ENCODE data around the gene FOXO1.

The FOXO1 gene

DNA sequence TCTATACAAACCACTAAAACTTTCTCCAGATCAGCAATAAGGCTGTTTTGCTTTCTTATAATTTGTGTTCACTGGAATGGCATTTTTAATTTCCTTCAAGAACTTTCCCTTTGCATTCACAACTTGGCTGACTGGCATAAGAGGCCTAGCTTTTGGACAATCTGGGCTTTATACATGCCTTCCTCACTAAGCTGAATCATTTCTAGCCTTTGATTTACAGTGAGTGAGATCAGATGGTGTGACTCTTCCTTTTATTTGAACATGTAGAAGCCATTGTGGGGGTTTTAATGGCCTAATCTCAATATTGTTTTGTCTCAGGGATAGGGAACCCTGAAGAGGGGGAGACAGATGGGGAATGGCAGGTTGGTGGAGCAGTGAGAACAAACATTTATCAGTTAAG, 82.7 kb downstream of the FOXO1 start:
- peaks cover 55% of the 10 kb centered on the region for H3K4me1 Mint-ChIP-seq (ENCODE audit: low read depth)
- H3K27ac Mint-ChIP-seq, result no peak overlapping the region
- intact Hi-C loops (cut with micrococcal nuclease), result no loop called here
- H3K9me3 Mint-ChIP-seq, result peaks cover 17% of the 10 kb centered on the region
- H3K4me3 Mint-ChIP-seq, result no peak overlapping the region
- no peaks in the 10 kb centered on the region for H3K27me3 Mint-ChIP-seq
- peaks cover 6% of the 10 kb centered on the region for H3K36me3 Mint-ChIP-seq (ENCODE audit: low read depth)

- Mint-ChIP-seq H3K27me3 (no peaks in the 10 kb centered on the region), H3K4me3 (no peak overlapping the region), H3K27ac (no peak overlapping the region), H3K4me1 (ENCODE audit: low read depth) (peaks cover 49% of the 10 kb centered on the region), H3K36me3 (ENCODE audit: low read depth) (peaks cover 6% of the 10 kb centered on the region), H3K9me3 (peaks cover 17% of the 10 kb centered on the region)
- intact Hi-C loops (cut with micrococcal nuclease), result no loop called here
Observed at GRCh38 chr13:40582531-40582930, 83.9 kb downstream of the FOXO1 start.

GRCh38 chr13:40581277-40581579, 85.2 kb downstream of the FOXO1 start:
- Mint-ChIP-seq H3K9me3 (peaks cover 17% of the 10 kb centered on the region), H3K4me3 (no peak overlapping the region), H3K4me1 (ENCODE audit: low read depth) (peaks cover 36% of the 10 kb centered on the region), H3K27ac (no peak overlapping the region), H3K27me3 (no peaks in the 10 kb centered on the region), H3K36me3 (ENCODE audit: low read depth) (peaks cover 6% of the 10 kb centered on the region)
- intact Hi-C loops (cut with micrococcal nuclease), result no loop called here

GRCh38 chr13:40580566-40581276, 85.7 kb downstream of the FOXO1 start:
- Mint-ChIP-seq H3K9me3 (peaks cover 17% of the 10 kb centered on the region), H3K27ac (no peak overlapping the region), H3K27me3 (no peaks in the 10 kb centered on the region), H3K4me3 (no peak overlapping the region), H3K4me1 (ENCODE audit: low read depth) (peaks cover 31% of the 10 kb centered on the region), H3K36me3 (ENCODE audit: low read depth) (peaks cover 6% of the 10 kb centered on the region)
- intact Hi-C loops (cut with micrococcal nuclease), result no loop called here

DNA sequence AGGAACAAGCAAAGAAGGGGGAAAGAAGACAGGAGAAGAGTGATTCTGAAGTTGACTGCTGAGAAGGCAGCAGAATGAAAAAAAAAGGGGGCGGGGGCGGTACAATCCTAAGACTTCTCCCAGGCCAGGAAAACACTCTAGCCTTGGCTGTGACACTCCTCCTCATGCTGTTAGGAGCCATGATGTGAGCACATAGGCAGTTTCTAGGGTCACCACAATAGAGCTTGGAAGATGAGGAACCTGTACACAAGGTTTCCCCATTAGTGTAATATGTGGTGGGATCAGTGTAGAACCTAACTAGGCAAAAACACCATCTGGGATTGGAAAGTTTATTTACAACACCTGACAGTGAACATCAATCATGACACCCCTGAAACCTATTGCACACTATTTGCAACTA, 86.9 kb downstream of the FOXO1 start:
- no peak overlapping the region for H3K4me3 Mint-ChIP-seq
- H3K9me3 Mint-ChIP-seq, result peaks cover 17% of the 10 kb centered on the region
- H3K27ac Mint-ChIP-seq, result no peak overlapping the region
- H3K4me1 Mint-ChIP-seq (ENCODE audit: low read depth), result peaks cover 27% of the 10 kb centered on the region
- intact Hi-C loops (cut with micrococcal nuclease), result no loop called here
- no peaks in the 10 kb centered on the region for H3K27me3 Mint-ChIP-seq
- peaks cover 6% of the 10 kb centered on the region for H3K36me3 Mint-ChIP-seq (ENCODE audit: low read depth)

- Mint-ChIP-seq H3K27ac (no peak overlapping the region), H3K9me3 (peaks cover 8% of the 10 kb centered on the region), H3K4me3 (no peak overlapping the region), H3K4me1 (ENCODE audit: low read depth) (peaks cover 37% of the 10 kb centered on the region), H3K27me3 (no peaks in the 10 kb centered on the region), H3K36me3 (ENCODE audit: low read depth) (no peaks in the 10 kb centered on the region)
- intact Hi-C loops (cut with micrococcal nuclease), result no loop called here
Observed at GRCh38 chr13:40578055-40578454, 88.4 kb downstream of the FOXO1 start.

DNA sequence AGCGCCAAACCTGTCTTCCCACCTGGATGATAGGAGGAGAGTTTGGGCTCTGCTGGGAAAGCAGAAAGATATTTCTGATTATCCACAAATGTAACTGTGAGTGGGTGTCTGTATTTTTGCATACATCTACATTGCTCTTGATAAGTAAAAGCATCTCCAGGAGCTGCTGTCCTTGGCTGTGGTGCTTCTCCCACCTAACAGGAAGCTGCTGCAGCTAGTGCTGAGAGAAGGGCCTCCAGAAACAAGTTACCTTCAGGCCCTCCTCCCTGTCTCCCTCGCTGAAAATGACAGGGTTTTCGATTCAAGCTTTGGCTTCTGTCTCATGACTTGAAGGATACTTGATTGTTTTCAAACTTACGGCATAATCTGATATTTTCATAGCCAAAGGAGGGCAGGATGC, 90.1 kb downstream of the FOXO1 start:
- no peak overlapping the region for H3K4me3 Mint-ChIP-seq
- no peaks in the 10 kb centered on the region for H3K27me3 Mint-ChIP-seq
- no peaks in the 10 kb centered on the region for H3K9me3 Mint-ChIP-seq
- H3K36me3 Mint-ChIP-seq (ENCODE audit: low read depth), result no peaks in the 10 kb centered on the region
- no peak overlapping the region for H3K27ac Mint-ChIP-seq
- H3K4me1 Mint-ChIP-seq (ENCODE audit: low read depth), result peaks cover 39% of the 10 kb centered on the region
- intact Hi-C loops (cut with micrococcal nuclease), result no loop called here

DNA sequence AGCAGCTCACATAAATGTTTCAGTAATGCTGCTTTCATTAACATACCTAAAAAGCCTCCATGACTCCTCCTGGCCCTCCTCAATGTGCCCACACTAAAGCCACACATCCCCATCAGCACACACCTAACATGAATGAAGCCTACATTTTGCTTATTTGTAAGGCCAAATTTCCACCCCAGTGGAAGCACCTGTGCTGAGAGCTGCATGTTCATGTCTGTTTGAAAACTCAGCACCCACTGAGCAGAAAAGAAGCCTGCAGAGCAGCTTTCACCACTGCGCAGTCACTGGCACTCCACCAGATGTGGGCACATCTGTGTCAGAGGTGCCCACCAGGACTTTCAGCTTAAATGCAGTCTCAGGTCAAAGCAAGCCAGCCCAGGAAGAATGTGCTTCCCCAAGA, 93.5 kb downstream of the FOXO1 start:
- peaks cover 43% of the 10 kb centered on the region for H3K4me1 Mint-ChIP-seq (ENCODE audit: low read depth)

GRCh38 chr13:40571338-40571963, 95.0 kb downstream of the FOXO1 start:
- Mint-ChIP-seq H3K27me3 (no peaks in the 10 kb centered on the region), H3K9me3 (no peaks in the 10 kb centered on the region), H3K4me3 (no peak overlapping the region), H3K4me1 (ENCODE audit: low read depth) (peaks cover 43% of the 10 kb centered on the region), H3K27ac (no peak overlapping the region), H3K36me3 (ENCODE audit: low read depth) (no peaks in the 10 kb centered on the region)
- intact Hi-C loops (cut with micrococcal nuclease), result no loop called here

More for the DNA sequence above, 93.5 kb downstream of the FOXO1 start:
- no peaks in the 10 kb centered on the region for H3K36me3 Mint-ChIP-seq (ENCODE audit: low read depth)
- H3K4me3 Mint-ChIP-seq, result no peak overlapping the region
- H3K27me3 Mint-ChIP-seq, result no peaks in the 10 kb centered on the region
- no peaks in the 10 kb centered on the region for H3K9me3 Mint-ChIP-seq
- no peak overlapping the region for H3K27ac Mint-ChIP-seq
- intact Hi-C loops (cut with micrococcal nuclease), result no loop called here

- peaks cover 43% of the 10 kb centered on the region for H3K4me1 Mint-ChIP-seq (ENCODE audit: low read depth)
- H3K9me3 Mint-ChIP-seq, result no peaks in the 10 kb centered on the region
- intact Hi-C loops (cut with micrococcal nuclease), result no loop called here
- no peak overlapping the region for H3K27ac Mint-ChIP-seq
- H3K4me3 Mint-ChIP-seq, result no peak overlapping the region
- H3K36me3 Mint-ChIP-seq (ENCODE audit: low read depth), result no peaks in the 10 kb centered on the region
- H3K27me3 Mint-ChIP-seq, result peaks cover 3% of the 10 kb centered on the region
Observed at GRCh38 chr13:40570930-40571329, 95.5 kb downstream of the FOXO1 start.

DNA sequence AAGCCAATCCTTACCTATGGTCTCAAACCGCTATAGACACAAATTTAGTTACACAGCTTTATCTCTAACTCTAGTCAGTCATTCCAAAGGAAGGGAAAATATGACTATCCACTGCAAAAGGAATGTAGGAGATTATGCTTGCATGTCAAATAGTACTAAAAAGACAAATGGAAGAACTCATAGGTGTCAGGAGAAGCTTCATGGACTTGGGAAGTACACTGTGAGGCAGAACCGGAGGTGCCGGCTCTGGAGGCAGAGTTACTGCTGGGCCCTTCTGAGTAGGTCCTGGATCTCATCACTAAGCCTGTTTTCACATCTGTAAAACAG, 97.5 kb downstream of the FOXO1 start:
- no peak overlapping the region for H3K27ac Mint-ChIP-seq
- peaks cover 14% of the 10 kb centered on the region for H3K27me3 Mint-ChIP-seq
- no peaks in the 10 kb centered on the region for H3K9me3 Mint-ChIP-seq
- peaks cover 54% of the 10 kb centered on the region for H3K4me1 Mint-ChIP-seq (ENCODE audit: low read depth)
- no peak overlapping the region for H3K4me3 Mint-ChIP-seq
- intact Hi-C loops (cut with micrococcal nuclease), result no loop called here
- H3K36me3 Mint-ChIP-seq (ENCODE audit: low read depth), result no peaks in the 10 kb centered on the region

DNA sequence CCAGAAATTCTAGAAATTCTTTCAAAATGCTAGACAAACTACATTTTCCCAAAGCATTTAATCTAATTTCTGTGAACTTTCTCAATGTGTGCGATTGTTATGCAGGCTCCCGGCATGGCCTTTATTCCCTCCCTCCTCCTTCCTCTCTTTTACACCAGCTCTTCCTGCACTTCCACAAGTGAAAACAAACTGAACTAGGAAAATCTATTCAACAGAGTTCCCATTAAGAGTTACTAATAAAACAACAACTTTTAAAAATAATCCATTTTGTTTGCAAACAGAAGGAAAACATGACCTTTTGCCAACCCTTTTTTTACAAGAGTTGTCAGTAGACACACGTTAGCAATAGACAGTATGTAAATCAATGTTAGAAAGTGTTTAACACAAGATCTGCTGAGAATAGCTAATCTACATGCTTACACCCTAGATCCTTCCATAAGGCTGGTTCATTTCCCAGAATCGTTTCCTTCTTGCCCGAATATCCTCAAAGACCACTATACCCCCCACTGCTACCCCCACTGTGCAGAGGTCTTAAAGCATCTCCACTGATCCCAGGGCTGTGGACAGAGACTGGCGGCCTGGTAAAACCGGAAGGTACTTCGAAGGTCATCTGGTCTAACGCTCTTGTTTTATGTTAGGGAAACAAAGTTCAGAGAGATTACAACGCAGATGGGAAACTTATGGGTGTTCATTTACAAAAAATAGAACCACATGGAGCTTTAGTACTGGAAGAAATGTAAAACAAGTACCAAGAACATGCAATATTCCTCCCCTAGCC, 98.0 kb downstream of the FOXO1 start:
- Mint-ChIP-seq H3K27me3 (peaks cover 18% of the 10 kb centered on the region), H3K4me1 (ENCODE audit: low read depth) (peaks cover 54% of the 10 kb centered on the region), H3K4me3 (no peak overlapping the region), H3K36me3 (ENCODE audit: low read depth) (no peaks in the 10 kb centered on the region), H3K27ac (no peak overlapping the region), H3K9me3 (no peaks in the 10 kb centered on the region)
- intact Hi-C loops (cut with micrococcal nuclease), result no loop called here

- peaks cover 21% of the 10 kb centered on the region for H3K27me3 Mint-ChIP-seq
- H3K27ac Mint-ChIP-seq, result no peak overlapping the region
- H3K36me3 Mint-ChIP-seq (ENCODE audit: low read depth), result no peaks in the 10 kb centered on the region
- peaks cover 58% of the 10 kb centered on the region for H3K4me1 Mint-ChIP-seq (ENCODE audit: low read depth)
- no peaks in the 10 kb centered on the region for H3K9me3 Mint-ChIP-seq
- intact Hi-C loops (cut with micrococcal nuclease), result no loop called here
- no peak overlapping the region for H3K4me3 Mint-ChIP-seq
Observed at GRCh38 chr13:40566811-40567210, 99.6 kb downstream of the FOXO1 start.

GRCh38 chr13:40565282-40566148, 100.9 kb downstream of the FOXO1 start:
- intact Hi-C loops (cut with micrococcal nuclease), result no loop called here
- H3K9me3 Mint-ChIP-seq, result no peaks in the 10 kb centered on the region
- no peak overlapping the region for H3K27ac Mint-ChIP-seq
- peaks cover 25% of the 10 kb centered on the region for H3K27me3 Mint-ChIP-seq
- peaks cover 47% of the 10 kb centered on the region for H3K4me1 Mint-ChIP-seq (ENCODE audit: low read depth)
- peaks cover 4% of the 10 kb centered on the region for H3K36me3 Mint-ChIP-seq (ENCODE audit: low read depth)
- no peak overlapping the region for H3K4me3 Mint-ChIP-seq

Measured in dendritic cell treated with granulocyte-macrophage colony-stimulating factor and Interleukin-4, amounts not matched to agents 40 ng/mL and 50 ng/mL, for 4 days (primary cell).